CD4-positive, alpha-beta T cell treated with Interleukin-4 for 1 hour (primary cell): ENCODE results near the gene ACBD4.

Experiments used
- DNase-seq, 2 donors: peaks; one replicate each; pipeline ENCODE4 v3.0.0-alpha.2; 2020 to 2022

Gene ACBD4

DNA sequence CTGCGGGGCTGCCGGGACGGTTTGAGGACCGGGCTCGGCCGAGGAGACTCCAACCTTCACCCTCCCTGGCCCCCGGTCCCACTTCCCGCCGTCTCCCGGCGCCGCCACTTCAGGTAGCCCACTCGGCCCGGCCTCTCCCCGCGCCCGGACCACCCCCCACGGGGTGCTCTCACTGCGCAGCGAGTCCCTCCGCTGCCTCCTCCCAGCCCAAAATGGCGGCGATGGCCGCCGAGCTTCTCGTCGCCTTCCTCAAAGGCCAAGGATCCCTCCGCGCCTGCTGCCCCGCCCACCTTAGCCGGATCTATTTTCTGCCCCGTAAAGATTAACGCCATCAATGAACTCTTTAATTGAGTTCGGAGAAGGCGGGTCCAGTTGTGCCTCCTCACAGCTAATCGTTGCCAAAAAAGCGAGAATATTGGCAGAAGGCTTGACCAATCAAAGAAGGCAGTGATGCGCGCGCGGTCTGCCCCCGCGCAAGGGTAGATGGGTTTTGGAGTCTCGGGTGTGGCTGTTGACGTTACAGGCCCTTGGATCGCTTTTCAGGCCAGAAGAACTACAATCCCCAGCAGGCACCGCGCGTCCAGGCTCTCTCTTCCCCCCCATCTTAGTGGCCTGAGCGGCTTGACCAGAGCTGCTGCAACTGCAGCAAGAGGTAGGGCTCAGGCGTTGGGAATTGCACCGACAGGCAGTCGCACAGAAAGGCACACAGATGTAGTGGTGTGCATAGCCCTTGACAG is 26.0 kb downstream of the ACBD4 start, which contains the start of gene HEXIM2:
Gene HEXIM2, plus strand, starts transcription at position 588 of the 737 bp plus-strand sequence. CDS start 919 bp downstream, outside the sequence.
- peak; percentile 100 for DNase-seq

- no peak for DNase-seq
Observed at GRCh38 chr17:45162025-45162687, 26.7 kb downstream of the ACBD4 start.

GRCh38 chr17:45164734-45165269 is 29.3 kb downstream of the ACBD4 start:
- DNase-seq: no peak

GRCh38 chr17:45168991-45169752 is 33.7 kb downstream of the ACBD4 start:
- no peak for DNase-seq

DNA sequence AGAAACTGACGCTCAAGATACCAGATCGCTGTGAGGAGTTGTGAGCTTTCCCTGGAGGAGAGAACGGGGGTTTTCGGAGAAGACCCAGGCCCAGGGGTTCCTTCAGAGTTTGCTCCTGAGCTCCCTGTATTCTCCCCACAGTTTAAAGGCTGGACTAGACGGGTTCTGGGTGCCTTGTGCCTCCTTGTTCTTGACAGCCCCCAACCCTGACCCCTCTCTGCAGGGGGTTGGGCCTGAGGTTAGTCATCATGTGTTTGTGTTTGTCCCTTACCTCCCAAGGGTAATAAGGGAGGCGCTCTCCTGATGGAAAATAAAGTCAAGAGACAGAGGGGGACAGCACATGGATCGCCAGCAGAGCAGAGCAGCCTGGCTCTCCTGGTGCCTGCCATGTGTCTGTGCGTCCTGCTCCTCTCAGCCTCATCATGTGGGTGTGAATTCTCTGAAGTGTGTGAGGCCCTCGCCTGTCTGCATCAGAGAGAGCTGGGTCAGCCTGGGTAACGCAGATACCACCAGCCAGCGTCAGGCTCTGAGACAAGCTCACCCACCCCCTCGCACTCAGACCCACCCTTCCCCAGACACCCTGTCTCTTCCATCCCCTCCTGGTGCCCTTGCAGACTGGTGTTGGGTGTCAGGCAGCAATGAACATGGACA is 34.9 kb downstream of the ACBD4 start:
- DNase-seq: no peak

- peak in 1 of 2 donors; percentile 50 for DNase-seq
Observed at GRCh38 chr17:45170931-45171337, 35.4 kb downstream of the ACBD4 start.

DNA sequence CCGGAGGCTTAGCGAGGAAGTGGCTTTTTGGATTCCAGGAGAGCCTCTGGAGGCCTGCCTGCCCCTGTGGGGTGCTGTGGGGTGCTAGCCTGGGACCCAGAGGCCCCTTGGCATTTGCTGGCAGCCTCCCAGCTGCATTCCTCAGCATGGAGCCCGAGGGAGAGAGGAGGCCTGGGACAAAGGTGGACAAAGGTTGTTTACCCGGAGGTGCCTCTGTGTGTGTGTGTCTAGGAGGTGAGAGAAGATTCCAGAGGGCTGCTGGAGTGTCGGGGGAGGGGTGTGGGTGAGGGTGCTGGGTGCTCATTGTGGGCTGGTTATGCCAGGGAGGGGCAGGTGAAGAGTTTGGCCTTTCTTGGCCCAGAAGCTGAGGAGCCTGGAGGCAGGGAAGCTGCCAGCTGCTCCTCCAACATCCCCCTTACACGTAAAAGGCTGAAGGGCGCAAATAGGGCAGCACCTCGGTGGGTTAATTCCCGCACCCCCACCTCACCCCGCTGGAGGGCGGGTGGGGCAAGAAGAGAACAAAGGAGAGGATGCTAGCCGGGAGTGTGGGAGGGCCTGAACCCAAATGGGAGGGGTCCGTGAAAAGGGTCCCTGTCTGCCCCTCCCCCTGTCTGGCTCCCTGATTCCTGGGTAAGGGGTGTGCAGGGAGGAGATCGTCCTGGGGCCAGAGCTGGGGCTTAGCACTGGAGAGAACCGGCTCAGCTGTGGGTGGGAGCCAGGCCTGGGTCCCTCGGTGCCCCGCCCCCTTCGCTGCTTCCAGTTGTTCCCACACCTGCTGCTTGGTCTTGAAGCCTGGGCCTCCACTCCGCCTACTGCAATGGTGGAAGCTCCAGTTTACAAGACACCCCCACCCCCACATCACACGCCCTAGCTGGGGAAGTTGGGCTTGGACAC is 36.1 kb downstream of the ACBD4 start:
- no peak for DNase-seq

- no peak for DNase-seq
Observed at GRCh38 chr17:45172232-45172540, 36.7 kb downstream of the ACBD4 start.

GRCh38 chr17:45172541-45173286 is 37.2 kb downstream of the ACBD4 start:
- peak; percentile 35 to 60 for DNase-seq

- DNase-seq: no peak
Observed at GRCh38 chr17:45175759-45176115, 40.2 kb downstream of the ACBD4 start.

DNA sequence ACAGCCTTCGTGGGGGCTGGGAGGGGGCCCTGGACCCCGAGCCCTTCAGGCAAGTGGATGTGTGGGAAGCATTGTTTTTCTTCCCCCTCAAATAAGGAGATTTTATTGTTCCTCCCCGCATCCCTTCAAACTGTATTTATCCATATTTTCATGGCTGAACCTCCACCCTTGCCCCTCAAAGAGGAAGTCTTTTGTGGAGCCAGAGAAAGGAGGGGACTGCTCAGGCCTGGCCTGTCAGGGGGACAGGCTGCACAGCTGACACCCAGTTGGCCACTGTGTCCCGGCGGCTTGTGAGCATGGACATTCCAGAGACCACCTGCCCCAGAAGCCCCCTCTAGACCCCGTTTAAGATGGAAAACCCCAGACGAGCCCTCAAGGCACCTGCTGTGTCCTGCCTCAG is 42.1 kb downstream of the ACBD4 start:
- DNase-seq: no peak

GRCh38 chr17:45184144-45184543 is 48.7 kb downstream of the ACBD4 start:
- no peak for DNase-seq

- DNase-seq: no peak
Observed at GRCh38 chr17:45186801-45187354, 51.4 kb downstream of the ACBD4 start.

GRCh38 chr17:45189009-45189408 is 53.5 kb downstream of the ACBD4 start:
- DNase-seq: no peak

GRCh38 chr17:45190503-45191255 is 55.2 kb downstream of the ACBD4 start:
- no peak for DNase-seq
